AG09309 (cell line): ENCODE results near the gene SRPK1.

Experiments
- DNase-seq: peaks from one replicate; pipeline ENCODE4 v3.0.0-alpha.2; 2010; ENCODE audit warnings: low read depth
- H3K4me3 ChIP-seq: 2 replicates; pipeline ENCODE4 v1.5.1; 2011; ENCODE audit warnings: mild to moderate bottlenecking, low read depth, low read length, moderate library complexity; ENCODE audit not compliant: control insufficient read depth
- TF ChIP-seq, protein P1 (sequence below): IDR thresholded peaks from 2 replicates; pipeline ENCODE4 v1.5.1; 2011; ENCODE audit warnings: mild to moderate bottlenecking, low read depth, low read length, inconsistent platforms; ENCODE audit not compliant: insufficient read depth, control insufficient read depth; ENCODE audit errors: missing control alignments

Gene SRPK1

DNA sequence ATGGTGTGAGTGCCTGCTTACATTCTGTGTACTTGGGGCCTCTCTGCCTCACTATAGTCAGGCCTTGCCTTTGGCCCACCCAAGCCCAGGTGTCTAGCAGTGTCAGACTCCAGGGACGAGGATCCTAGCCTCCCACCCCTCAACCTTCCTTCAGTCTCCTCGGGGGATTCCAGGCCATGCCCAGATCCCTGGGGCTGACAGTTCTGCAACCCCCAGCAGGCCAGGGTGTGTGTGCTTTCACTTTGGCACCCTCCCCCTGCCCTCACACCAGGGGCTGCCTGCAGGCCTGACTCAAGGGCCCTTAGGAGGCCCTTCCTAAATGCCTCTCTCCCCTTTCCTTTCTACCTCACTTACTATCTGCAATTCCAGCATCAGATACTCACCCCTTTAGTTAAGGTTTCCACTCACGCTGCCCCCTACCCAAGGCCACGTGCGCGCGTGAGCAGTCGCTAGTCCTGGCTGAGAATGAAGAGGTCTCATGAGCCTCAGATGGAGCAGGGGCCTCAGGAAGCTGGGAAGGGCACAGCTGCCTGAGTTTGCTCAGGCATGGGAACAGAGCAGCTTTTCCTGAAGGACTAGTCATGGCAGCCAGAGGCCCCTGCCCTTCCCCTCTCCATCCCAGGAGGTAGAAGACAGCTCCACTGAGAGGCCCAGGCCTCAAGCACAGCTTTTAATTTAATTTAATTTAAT lies 122.9 kb downstream of the SRPK1 start:
- no peak overlapping the region for H3K4me3 ChIP-seq
- TF ChIP-seq, protein P1, sequence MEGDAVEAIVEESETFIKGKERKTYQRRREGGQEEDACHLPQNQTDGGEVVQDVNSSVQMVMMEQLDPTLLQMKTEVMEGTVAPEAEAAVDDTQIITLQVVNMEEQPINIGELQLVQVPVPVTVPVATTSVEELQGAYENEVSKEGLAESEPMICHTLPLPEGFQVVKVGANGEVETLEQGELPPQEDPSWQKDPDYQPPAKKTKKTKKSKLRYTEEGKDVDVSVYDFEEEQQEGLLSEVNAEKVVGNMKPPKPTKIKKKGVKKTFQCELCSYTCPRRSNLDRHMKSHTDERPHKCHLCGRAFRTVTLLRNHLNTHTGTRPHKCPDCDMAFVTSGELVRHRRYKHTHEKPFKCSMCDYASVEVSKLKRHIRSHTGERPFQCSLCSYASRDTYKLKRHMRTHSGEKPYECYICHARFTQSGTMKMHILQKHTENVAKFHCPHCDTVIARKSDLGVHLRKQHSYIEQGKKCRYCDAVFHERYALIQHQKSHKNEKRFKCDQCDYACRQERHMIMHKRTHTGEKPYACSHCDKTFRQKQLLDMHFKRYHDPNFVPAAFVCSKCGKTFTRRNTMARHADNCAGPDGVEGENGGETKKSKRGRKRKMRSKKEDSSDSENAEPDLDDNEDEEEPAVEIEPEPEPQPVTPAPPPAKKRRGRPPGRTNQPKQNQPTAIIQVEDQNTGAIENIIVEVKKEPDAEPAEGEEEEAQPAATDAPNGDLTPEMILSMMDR = no peak
- no peak for DNase-seq

DNA sequence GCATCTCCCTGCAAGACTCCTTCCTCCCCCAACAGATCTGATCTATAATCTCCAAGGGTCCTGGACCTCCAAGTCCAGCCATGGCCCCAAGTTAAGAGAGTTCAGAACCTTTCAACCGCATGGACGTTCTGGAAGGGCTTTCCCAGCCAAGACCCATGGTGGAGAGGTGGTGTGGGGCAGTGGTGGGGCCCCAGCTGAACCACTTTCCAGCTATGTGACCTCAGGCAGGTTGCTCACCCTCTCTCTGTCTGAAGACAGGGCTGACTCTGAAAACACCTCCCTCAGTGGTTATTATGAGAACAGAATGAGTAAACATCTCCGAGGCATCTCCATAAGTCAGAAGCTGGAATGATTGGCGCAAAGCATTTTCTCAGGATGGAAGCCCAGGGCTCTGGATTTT lies 124.7 kb downstream of the SRPK1 start:
- no peak for DNase-seq
- H3K4me3 ChIP-seq = no peak overlapping the region
- TF ChIP-seq, protein P1 = no peak

DNA sequence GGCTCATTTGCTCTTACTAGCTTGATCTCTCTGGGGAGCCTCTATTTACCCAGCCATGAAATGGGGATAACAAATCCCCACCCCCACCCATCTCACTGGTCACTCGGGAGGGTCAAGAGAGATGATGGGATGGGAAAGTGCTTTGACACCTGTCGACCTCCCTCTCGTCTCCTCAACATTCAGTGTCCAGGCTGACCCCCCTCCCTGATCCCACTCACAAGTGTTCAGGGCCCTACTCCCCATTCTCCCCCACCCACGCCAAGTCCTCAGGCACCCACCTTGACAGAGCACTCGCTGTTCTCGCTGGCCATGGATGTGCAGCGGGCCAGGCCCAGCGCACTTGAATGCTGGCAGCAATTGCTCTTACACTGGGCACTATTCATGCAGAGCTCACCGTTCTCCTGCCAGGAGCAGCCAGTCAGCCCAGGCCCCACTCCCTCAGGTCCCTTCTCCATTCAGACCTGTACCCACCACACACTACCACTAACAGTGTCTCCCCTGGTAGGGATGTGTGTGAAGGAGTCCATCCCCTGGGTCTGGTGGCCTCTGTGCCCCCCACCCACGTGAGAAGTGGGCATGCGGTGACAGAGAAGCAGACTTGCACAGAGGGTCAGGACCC lies 125.3 kb downstream of the SRPK1 start:
- H3K4me3 ChIP-seq = no peak overlapping the region

DNA sequence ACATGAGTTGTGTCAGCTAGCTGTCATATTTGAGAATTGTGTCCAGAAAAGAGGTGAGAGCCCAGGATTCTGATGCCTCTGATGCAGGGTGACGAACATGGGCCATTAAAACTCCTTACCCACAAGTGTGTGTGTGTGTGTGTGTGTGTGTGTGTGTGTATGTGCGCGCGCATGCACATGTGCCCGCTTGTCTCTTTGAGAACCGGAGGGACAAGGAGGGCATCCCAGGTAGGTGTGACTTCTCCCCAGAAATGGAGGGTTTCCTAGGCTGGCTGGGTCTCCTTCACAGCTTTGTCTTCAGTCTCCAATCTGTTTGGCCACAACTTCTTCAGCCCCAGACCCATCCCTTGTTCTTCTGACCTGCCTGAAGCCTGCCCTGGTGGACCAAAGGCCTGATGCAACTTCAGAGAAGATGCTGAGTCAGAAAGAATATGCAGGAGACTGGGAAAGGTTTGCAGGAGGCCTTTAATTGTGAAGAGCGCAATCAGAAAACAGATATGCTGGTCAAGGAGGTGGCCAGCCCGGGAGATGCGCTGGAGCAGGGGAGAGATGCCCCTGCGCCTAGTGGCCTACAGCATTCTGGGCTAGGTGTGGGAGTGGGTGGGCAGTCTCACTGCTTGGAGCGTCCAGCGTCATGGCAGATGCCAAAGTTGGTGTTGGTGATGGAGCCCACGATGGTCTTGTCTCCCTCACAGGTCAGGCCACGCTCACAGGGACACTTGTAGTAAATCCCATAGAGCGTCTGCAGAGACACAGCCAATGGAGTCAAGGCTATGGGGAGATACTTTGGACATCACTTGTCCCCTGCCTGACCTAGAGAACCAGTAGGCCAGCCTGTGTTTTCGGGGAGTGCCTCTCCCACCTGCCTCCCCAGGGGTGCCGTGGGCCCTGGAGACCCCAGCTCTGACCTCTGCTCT lies 126.1 kb downstream of the SRPK1 start:
- TF ChIP-seq, protein P1 = no peak
- no peak for DNase-seq
- no peak overlapping the region for H3K4me3 ChIP-seq

More for the DNA sequence above, 125.3 kb downstream of the SRPK1 start:
- TF ChIP-seq, protein P1 = no peak
- DNase-seq = no peak

DNA sequence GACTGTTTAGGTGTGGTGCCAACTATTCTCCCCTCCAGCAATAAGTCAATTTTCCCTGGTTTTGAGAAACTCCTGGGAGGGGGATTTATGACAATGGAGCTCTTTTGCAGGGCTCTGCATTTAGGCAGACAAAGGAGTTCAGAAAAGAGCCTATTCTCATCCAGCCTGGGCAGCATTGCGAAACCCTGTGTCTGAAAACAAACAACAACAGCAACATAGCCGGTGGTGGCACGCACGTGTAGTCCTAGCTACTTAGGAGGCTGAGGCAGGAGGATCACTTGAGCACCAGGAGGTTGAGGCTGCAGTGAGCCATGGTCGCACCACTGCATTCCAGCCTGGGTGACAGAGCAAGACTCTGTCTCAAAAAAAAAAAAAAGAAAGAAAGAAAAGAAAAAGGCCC lies 130.2 kb downstream of the SRPK1 start:
- H3K4me3 ChIP-seq = no peak overlapping the region
- no peak for DNase-seq
- TF ChIP-seq, protein P1 = no peak

DNA sequence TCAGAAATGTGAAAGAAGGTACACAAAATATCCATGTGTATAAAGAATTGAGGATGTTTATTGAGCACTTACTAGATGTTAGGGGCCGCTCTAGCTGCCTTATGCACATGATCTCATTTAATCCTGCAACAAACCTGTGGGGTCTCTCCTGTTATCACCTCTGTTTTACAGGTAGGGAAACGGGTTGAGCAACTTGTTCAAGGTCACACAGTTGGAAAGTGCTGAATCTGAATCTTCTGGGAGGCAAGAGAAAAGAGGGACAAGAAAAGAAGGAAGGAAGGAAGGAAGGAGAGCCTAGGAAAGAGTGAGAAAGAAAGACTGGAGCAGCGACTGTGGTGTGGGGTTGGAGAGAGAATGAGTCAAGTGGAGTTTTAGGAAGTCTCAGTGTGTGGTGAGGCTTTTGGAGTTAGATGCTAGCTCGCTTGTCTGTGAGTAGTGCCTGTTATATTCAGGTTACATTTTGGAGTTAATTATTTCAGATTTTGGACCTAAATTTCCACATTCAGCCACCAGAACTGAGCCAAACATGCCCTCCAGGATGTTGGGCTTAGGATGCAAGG lies 132.4 kb downstream of the SRPK1 start:
- TF ChIP-seq, protein P1 = no peak
- H3K4me3 ChIP-seq = no peak overlapping the region
- DNase-seq = no peak
